ENCODE data around the gene GAL3ST2. TPM values are rescaled to one million over a fixed set of nuclear protein-coding genes. Genes with fewer than 3 reads are reported as not detected.

Gene GAL3ST2
- total RNA-seq, 1 donor from 2014 or later: 1.3 TPM

DNA sequence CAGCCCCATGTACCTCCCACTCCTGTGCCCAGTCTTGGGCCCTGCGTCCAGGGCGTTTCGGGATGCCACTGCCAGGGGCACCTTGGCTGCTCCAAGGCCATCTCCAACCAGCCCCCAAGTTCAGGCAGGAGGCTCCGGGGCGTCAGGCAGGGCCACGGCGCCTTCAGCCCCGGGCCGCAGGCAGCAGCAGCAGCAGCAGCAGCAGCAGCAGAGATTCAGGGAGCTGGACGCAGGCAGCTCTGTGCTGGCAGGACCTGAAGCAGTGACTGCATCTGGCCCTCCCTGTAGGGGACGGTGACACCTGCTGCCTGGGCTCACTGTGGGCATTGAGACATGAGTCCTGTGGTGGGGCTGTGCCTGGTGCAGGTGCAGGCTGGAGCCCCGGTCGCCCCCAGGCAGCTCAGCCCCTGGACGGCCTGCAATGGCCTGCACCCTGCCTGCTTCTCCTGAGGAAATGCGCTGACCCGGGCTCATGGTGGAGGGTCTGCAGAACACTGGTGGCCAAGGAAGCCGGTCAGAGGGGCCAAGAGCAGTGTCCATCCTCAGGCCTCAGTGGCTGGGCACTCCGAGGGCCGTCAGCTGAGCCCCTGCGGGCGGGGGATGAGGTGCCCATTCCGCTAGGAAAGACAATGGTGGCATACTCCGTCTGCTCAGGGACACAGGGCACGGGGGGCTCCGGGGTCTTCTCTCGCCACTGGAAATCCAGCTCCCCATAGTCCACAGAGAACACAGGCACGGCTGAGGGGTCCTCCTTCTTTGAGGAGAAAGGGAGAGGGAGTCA is 74.1 kb downstream of the GAL3ST2 start:
- H3K9me3 Mint-ChIP-seq: no peaks in the 10 kb centered on the region
- intact Hi-C loops (cut with micrococcal nuclease): no loop called here

DNA sequence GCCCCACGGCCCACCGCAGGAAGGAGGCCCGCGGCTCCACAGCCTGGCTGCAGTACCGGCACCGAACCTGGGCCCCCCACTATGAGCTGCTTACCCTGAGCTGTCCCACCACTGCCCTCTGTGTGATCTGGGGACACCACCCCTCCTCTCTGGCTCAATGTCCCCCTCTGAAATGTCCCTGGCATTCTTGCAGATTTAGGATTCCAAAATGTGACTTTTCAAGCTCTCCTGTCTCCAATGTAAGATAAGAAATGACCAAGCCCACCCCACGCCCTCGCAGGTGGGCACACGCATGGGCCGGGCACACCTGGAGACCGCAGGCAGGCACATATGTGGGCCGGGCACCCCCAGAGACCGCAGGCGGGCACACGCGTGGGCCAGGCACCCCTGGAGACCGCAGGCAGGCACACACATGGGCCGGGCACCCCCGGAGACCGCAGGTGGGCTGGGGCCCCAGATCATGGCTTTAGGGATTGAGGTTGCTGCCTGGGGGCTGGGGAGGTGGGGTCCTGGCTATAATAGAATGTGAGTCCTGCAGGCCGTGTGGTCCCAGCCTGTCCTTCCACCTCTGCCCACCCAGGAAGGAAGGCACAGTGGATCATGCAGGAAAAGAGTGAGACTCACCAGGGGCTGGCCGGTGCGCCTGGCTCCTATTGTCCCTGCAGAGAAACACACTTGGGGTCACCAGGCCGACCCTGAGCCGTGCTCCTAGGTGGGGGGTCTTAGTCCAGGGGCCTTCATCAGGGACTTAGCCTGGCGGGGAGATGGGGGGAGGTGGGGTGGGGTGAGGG is 74.9 kb downstream of the GAL3ST2 start:
- H3K27me3 Mint-ChIP-seq (ENCODE audit: low read depth): no peaks in the 10 kb centered on the region
- DNase-seq (ENCODE audit: low spot score): no peak
- H3K9me3 Mint-ChIP-seq: no peaks in the 10 kb centered on the region
- no peak overlapping the region for H3K27ac Mint-ChIP-seq
- peaks cover 10% of the 10 kb centered on the region for H3K36me3 Mint-ChIP-seq (ENCODE audit: low read depth)
- intact Hi-C loops (cut with micrococcal nuclease): no loop called here
- H3K4me3 Mint-ChIP-seq (ENCODE audit: low read depth): no peak overlapping the region
- peaks cover 5% of the 10 kb centered on the region for H3K4me1 Mint-ChIP-seq (ENCODE audit: low read depth)

More for the DNA sequence above, 74.1 kb downstream of the GAL3ST2 start:
- H3K36me3 Mint-ChIP-seq (ENCODE audit: low read depth): peaks cover 13% of the 10 kb centered on the region
- H3K4me3 Mint-ChIP-seq (ENCODE audit: low read depth): no peak overlapping the region
- peaks cover 11% of the 10 kb centered on the region for H3K4me1 Mint-ChIP-seq (ENCODE audit: low read depth)
- DNase-seq (ENCODE audit: low spot score): no peak
- H3K27me3 Mint-ChIP-seq (ENCODE audit: low read depth): no peaks in the 10 kb centered on the region
- no peak overlapping the region for H3K27ac Mint-ChIP-seq

GRCh38 chr2:241852116-241852980 is 75.7 kb downstream of the GAL3ST2 start:
- Mint-ChIP-seq H3K4me1 (ENCODE audit: low read depth) (peaks cover 6% of the 10 kb centered on the region), H3K27ac (no peak overlapping the region), H3K9me3 (no peaks in the 10 kb centered on the region), H3K4me3 (ENCODE audit: low read depth) (no peak overlapping the region), H3K36me3 (ENCODE audit: low read depth) (peaks cover 13% of the 10 kb centered on the region), H3K27me3 (ENCODE audit: low read depth) (no peaks in the 10 kb centered on the region)
- DNase-seq (ENCODE audit: low spot score): no peak
- intact Hi-C loops (cut with micrococcal nuclease): no loop called here

DNA sequence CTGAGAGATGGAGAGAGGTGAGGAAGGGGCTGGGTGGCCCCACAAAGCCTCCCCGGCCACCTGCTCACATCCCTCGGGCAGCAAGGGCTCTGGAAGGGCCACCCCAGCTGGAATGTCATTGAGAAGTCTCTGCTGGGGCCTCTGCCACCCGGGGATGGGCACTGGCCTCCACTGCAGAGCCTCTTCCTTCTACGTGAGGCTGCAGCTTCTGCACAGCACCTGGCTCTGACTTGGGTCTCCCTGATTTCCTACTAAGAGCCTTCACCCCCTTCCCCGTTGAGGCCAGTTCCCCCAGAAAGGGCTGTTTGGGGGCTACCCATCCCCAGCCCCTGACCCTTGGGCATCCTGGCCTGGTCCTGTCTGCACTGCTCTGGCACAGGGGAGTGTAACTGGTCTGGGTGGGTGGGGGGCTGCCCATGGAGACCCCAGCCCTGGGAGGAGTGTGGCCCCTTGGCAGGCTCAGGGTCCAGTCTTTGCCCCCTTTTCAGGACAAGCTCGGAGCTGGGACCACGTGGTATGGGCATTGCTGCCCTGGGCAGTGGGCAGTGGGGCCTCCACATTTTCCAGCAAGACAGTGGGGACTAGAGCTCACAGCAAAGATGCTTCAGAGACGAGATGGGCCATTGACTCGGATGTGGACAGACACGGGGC is 76.5 kb downstream of the GAL3ST2 start:
- no peaks in the 10 kb centered on the region for H3K9me3 Mint-ChIP-seq
- peaks cover 16% of the 10 kb centered on the region for H3K36me3 Mint-ChIP-seq (ENCODE audit: low read depth)
- H3K27ac Mint-ChIP-seq: no peak overlapping the region
- no peak for DNase-seq (ENCODE audit: low spot score)
- no peaks in the 10 kb centered on the region for H3K27me3 Mint-ChIP-seq (ENCODE audit: low read depth)
- peaks cover 9% of the 10 kb centered on the region for H3K4me1 Mint-ChIP-seq (ENCODE audit: low read depth)
- no peak overlapping the region for H3K4me3 Mint-ChIP-seq (ENCODE audit: low read depth)
- intact Hi-C loops (cut with micrococcal nuclease): no loop called here

Other genes starting within 250 kb of the GAL3ST2 start
- 0.16 and 0.27 TPM in 2 replicates for gene BOK, start 218.1 kb upstream of the GAL3ST2 start, total RNA-seq
- 48.7 and 53.3 TPM in 2 replicates for gene THAP4, start 139.7 kb upstream of the GAL3ST2 start, total RNA-seq
- 117 TPM in 2 replicates for gene ATG4B, start 139.1 kb upstream of the GAL3ST2 start, total RNA-seq
- 95.9 and 98.2 TPM in 2 replicates for gene DTYMK, start 90.0 kb upstream of the GAL3ST2 start, total RNA-seq
- gene ING5, start 74.8 kb upstream of the GAL3ST2 start, total RNA-seq: 49.4 and 56.4 TPM in 2 replicates
- 36.5 and 39.9 TPM in 2 replicates for gene D2HGDH, start 42.2 kb upstream of the GAL3ST2 start, total RNA-seq
- gene NEU4, start 32.4 kb downstream of the GAL3ST2 start, total RNA-seq: 3.2 and 3.9 TPM in 2 replicates
- 42.0 and 44.7 TPM in 2 replicates for gene PDCD1, start 82.1 kb downstream of the GAL3ST2 start, total RNA-seq
- 0.09 and 0.30 TPM in 2 replicates for gene RTP5, start 92.9 kb downstream of the GAL3ST2 start, total RNA-seq